Limb (tissue), 2 donors: ENCODE results near the gene CMYA5.
"Not testable (repeated sequence)": the region's sequence is repeated elsewhere in the genome, so short reads cannot be mapped to it uniquely, and the experiment has no call there.

Source experiments
- DNase-seq, 2 donors: peaks; one replicate each; pipeline ENCODE4 v3.0.0-alpha.2; 2016; ENCODE audit errors: extremely low spot score in 2 of 2

Gene CMYA5

GRCh38 chr5:79689541-79690466 lies at the start of gene CMYA5:
Gene CMYA5, plus strand, starts transcription at chr5:79689836. Its CDS starts 72 bp downstream, at chr5:79689908.
- peak; percentile 32 to 69 for DNase-seq

- DNase-seq: no peak
These were observed 49.0 kb upstream of the CMYA5 start for GRCh38 chr5:79640571-79641055.

- no peak for DNase-seq
These were observed 48.2 kb upstream of the CMYA5 start for GRCh38 chr5:79641414-79641813.

- no peak for DNase-seq
These were observed 47.4 kb upstream of the CMYA5 start for GRCh38 chr5:79642210-79642609.

- DNase-seq: no peak
These were observed 35.8 kb upstream of the CMYA5 start for GRCh38 chr5:79653843-79654242.

GRCh38 chr5:79663212-79663611 lies 26.4 kb upstream of the CMYA5 start:
- DNase-seq: no peak

- DNase-seq: no peak
These were observed 22.9 kb upstream of the CMYA5 start for GRCh38 chr5:79666758-79667157.

- no peak for DNase-seq
These were observed 17.2 kb upstream of the CMYA5 start for GRCh38 chr5:79672392-79672791.

- DNase-seq: not testable (repeated sequence)
These were observed 13.3 kb upstream of the CMYA5 start for GRCh38 chr5:79676354-79676753.

- DNase-seq: not testable (repeated sequence)
These were observed 7.5 kb upstream of the CMYA5 start for GRCh38 chr5:79682102-79682501.

GRCh38 chr5:79684782-79685181 lies 4.9 kb upstream of the CMYA5 start:
- DNase-seq: no peak

GRCh38 chr5:79685627-79686026 lies 4.0 kb upstream of the CMYA5 start:
- DNase-seq: no peak

- no peak for DNase-seq
These were observed 2.8 kb upstream of the CMYA5 start for GRCh38 chr5:79686799-79687198.

- no peak for DNase-seq
These were observed 1.7 kb upstream of the CMYA5 start for GRCh38 chr5:79687889-79688288.

GRCh38 chr5:79691007-79691406 lies 1.4 kb downstream of the CMYA5 start:
- DNase-seq: no peak

GRCh38 chr5:79692596-79692995 lies 3.0 kb downstream of the CMYA5 start:
- DNase-seq: no peak

GRCh38 chr5:79694183-79694582 lies 4.5 kb downstream of the CMYA5 start:
- DNase-seq: no peak

GRCh38 chr5:79694652-79695051 lies 5.0 kb downstream of the CMYA5 start:
- DNase-seq: no peak

- DNase-seq: no peak
These were observed 5.9 kb downstream of the CMYA5 start for GRCh38 chr5:79695526-79695925.

GRCh38 chr5:79697222-79698170 lies 7.9 kb downstream of the CMYA5 start:
- DNase-seq: no peak

GRCh38 chr5:79699763-79700400 lies 10.2 kb downstream of the CMYA5 start:
- no peak for DNase-seq
